ENCODE results near the gene HIPK3. TPM values are rescaled to one million over a fixed set of nuclear protein-coding genes. Genes with fewer than 3 reads are reported as not detected.
"Not testable (repeated sequence)": the region's sequence is repeated elsewhere in the genome, so short reads cannot be mapped to it uniquely, and the experiment has no call there.

Gene HIPK3
- total RNA-seq, 1 donor from 2014 or later, result 100 TPM

DNA sequence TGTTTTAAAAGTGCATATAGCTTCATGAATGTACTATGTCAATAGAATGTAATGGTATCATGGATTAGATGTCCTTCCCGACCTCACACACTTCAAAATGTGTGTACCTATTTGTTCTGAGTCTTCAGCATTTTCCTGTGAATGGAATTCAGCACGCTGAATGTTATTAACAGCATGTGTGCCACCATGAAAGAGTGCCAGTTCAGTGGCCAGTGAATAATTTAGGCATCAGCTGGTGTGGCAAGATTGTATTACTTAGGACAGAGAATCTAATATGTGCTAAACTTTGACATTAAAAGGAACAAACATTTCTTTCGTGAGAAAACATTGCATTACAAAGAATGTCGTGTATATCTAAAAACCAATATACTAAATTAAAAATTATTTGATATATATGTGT, 46.4 kb downstream of the HIPK3 start:
- no peaks in the 10 kb centered on the region for H3K36me3 ChIP-seq (ENCODE audit: control insufficient read depth, insufficient read depth, low read length)
- no peak overlapping the region for H3K4me3 ChIP-seq (ENCODE audit: low read depth, low read length)
- TF ChIP-seq, protein P1, sequence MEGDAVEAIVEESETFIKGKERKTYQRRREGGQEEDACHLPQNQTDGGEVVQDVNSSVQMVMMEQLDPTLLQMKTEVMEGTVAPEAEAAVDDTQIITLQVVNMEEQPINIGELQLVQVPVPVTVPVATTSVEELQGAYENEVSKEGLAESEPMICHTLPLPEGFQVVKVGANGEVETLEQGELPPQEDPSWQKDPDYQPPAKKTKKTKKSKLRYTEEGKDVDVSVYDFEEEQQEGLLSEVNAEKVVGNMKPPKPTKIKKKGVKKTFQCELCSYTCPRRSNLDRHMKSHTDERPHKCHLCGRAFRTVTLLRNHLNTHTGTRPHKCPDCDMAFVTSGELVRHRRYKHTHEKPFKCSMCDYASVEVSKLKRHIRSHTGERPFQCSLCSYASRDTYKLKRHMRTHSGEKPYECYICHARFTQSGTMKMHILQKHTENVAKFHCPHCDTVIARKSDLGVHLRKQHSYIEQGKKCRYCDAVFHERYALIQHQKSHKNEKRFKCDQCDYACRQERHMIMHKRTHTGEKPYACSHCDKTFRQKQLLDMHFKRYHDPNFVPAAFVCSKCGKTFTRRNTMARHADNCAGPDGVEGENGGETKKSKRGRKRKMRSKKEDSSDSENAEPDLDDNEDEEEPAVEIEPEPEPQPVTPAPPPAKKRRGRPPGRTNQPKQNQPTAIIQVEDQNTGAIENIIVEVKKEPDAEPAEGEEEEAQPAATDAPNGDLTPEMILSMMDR (IDR thresholded peaks at IDR 0.05; ENCODE audit: insufficient read depth, low read length, severe bottlenecking), result no peak
- H3K27me3 ChIP-seq (ENCODE audit: control insufficient read depth, insufficient read depth, low read length), result no peaks in the 10 kb centered on the region
- no peak for DNase-seq (ENCODE audit: low read depth)
- no peak for FAIRE-seq

DNA sequence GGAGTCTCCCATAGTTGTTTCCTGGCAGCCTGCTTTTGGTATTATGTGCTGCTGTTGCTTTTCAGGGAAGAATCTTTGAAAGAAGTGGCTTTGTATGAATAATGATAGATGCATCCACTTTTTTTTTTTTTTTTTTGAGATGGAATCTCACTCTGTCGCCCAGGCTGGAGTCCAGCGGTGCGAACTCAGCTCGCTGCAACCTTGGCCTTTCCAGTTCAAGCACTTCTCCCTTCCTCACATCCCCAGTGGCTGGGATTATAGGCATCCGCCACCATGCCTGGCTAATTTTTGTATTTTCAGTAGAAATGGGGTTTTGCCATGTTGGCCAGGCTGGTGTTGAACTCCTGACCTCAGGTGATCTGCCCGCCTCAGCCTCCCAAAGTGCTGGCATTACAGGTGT, 49.6 kb downstream of the HIPK3 start:
- not testable (repeated sequence) for FAIRE-seq; H3K36me3 ChIP-seq (ENCODE audit: control insufficient read depth, insufficient read depth, low read length); DNase-seq (ENCODE audit: low read depth)

DNA sequence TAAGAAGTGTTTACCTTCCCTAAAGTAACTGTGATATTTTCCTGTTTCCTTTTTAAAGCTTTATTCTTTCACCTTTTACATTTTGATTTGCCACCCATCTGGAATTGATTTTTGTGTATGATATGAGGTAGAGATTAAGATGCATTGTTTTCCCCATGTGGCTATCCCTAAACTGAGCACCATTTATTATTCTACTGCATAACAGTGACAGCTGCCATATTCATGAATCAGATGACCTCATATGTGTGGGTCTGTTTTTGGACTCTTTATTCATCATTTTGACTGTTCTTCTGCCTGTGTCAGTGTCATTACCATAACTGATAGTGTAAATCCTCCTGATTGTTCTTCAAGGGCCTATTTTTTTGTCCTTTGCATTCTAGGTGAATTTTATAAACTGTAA, 50.8 kb downstream of the HIPK3 start:
- DNase-seq (ENCODE audit: low read depth) (no peak), FAIRE-seq (no peak)
- H3K4me3 ChIP-seq (ENCODE audit: low read depth, low read length), result no peak overlapping the region
- TF ChIP-seq, protein P1 (IDR thresholded peaks at IDR 0.05; ENCODE audit: insufficient read depth, low read length, severe bottlenecking), result no peak
- no peaks in the 10 kb centered on the region for H3K27me3 ChIP-seq (ENCODE audit: control insufficient read depth, insufficient read depth, low read length)
- H3K36me3 ChIP-seq (ENCODE audit: control insufficient read depth, insufficient read depth, low read length), result peaks cover 1% of the 10 kb centered on the region

More for the DNA sequence above, 49.6 kb downstream of the HIPK3 start:
- not testable (repeated sequence) for H3K4me3 ChIP-seq (ENCODE audit: low read depth, low read length); H3K27me3 ChIP-seq (ENCODE audit: control insufficient read depth, insufficient read depth, low read length)

DNA sequence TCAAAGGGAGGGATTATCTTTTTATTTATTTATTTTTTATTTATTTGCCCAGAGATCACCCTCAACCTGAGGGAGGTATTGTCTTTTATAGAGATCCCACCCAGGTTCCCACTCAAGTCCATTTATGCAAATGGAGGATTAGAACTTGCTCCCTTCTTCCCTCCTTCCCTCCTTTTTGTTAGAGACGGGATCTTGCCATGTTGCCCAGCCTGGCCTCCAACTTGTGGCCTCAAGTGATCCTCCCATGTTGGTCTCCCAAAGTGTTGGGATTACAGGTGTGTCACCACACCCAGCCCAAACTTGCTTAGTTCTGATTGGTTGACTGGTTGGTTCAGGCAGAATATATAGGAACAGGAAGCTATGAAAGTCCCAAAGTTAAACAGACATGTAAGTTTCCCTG, 51.9 kb downstream of the HIPK3 start:
- Histone ChIP-seq H3K36me3 (ENCODE audit: control insufficient read depth, insufficient read depth, low read length) (peaks cover 1% of the 10 kb centered on the region), H3K27me3 (ENCODE audit: control insufficient read depth, insufficient read depth, low read length) (no peaks in the 10 kb centered on the region), H3K4me3 (ENCODE audit: low read depth, low read length) (no peak overlapping the region)
- FAIRE-seq (no peak), DNase-seq (ENCODE audit: low read depth) (no peak)
- TF ChIP-seq, protein P1 (IDR thresholded peaks at IDR 0.05; ENCODE audit: insufficient read depth, low read length, severe bottlenecking), result no peak

DNA sequence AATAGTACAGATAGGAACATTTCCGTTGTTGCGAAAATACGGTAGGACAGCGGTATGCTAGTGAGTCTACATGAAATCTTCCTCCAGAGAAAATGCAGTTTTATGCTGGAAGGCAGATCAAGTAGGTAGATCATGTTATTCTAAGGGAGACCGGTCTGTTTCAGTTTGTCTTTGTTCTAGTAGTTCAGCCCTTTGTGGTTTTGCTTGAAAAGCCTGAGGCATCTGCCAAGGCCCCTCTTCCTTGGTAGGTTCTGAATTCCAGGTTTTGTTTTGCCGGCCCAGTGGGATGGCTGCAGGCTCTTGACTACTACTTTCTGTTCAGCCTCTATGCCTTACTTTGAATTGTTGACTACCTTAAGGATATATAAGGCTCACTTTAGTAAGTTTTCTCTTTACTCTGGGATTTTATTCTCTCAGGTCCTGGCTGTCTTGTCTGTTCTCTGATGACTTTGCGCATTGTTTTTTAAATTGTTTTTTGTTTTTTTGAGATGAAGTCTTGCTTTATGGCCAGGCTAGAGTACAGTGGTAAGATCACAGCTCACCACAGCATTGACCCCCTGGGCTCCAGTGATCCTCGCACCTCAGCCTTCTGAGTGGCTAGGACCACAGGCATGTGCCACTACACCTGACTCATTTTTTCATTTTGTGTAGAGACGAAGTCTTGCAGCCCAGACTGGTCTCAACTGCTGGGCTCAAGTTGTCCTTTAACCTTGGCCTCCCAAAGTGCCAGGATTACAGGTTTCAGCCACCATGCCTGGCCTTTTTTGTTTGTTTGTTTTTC, 53.7 kb downstream of the HIPK3 start:
- TF ChIP-seq, protein P1 (IDR thresholded peaks at IDR 0.05; ENCODE audit: insufficient read depth, low read length, severe bottlenecking), result no peak
- Histone ChIP-seq H3K36me3 (ENCODE audit: control insufficient read depth, insufficient read depth, low read length) (peaks cover 1% of the 10 kb centered on the region), H3K4me3 (ENCODE audit: low read depth, low read length) (no peak overlapping the region), H3K27me3 (ENCODE audit: control insufficient read depth, insufficient read depth, low read length) (no peaks in the 10 kb centered on the region)
- DNase-seq (ENCODE audit: low read depth), result no peak
- FAIRE-seq, result no peak

DNA sequence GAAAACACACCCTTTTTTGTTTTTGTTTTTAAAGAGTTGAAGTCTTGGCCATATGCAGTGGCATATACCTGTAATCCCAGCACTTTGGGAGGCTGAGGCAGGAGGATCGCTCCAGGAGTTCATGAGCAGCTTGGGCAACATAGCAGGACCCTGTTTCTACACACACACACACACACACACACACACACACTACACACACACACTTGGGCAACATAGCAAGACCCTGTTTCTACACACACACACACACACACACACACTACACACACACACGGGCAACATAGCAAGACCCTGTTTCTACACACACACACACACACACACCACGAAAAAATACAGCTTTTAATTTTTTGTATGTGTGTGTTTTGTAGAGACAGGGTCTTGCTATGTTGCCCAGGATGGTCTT, 54.5 kb downstream of the HIPK3 start:
- DNase-seq (ENCODE audit: low read depth) (no peak), FAIRE-seq (no peak)
- no peaks in the 10 kb centered on the region for H3K27me3 ChIP-seq (ENCODE audit: control insufficient read depth, insufficient read depth, low read length)
- H3K36me3 ChIP-seq (ENCODE audit: control insufficient read depth, insufficient read depth, low read length), result peaks cover 1% of the 10 kb centered on the region
- TF ChIP-seq, protein P1 (IDR thresholded peaks at IDR 0.05; ENCODE audit: insufficient read depth, low read length, severe bottlenecking), result no peak
- no peak overlapping the region for H3K4me3 ChIP-seq (ENCODE audit: low read depth, low read length)
